Stimulated activated CD4-positive, alpha-beta T cell treated with anti-CD3 and anti-CD28 coated beads, Interleukin-4, amount 100 ng/mL, for 48 hours (primary cell): ENCODE data around the gene WSCD2.
A peak's percentile ranks its signal among the peaks of the same experiment; 100 is the strongest.

ENCODE experiments used
- DNase-seq, 2 donors: peaks; one replicate each; pipeline ENCODE4 v3.0.0-alpha.2; 2020; ENCODE audit warnings: low read depth in 2 of 2

WSCD2 gene

DNA sequence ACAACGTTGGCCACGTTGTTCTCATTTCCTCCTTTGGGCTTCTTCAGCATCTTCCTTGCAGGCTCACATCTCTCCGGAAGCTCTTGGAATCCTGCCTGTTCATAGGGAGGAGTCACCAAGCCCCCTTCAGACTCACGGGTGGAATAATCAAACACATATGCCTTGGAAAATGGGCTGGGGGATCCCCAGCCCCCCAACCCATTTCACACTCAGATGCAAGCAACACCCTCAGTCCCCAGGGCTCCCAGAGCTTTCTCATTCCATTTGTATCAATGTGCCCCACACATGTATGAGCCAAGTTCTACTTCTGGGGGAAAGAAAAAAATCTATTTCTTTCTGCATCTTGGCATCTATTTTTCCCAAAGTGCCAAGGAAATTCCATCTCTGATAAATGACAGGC lies 33.1 kb downstream of the WSCD2 start:
- DNase-seq = no peak

DNA sequence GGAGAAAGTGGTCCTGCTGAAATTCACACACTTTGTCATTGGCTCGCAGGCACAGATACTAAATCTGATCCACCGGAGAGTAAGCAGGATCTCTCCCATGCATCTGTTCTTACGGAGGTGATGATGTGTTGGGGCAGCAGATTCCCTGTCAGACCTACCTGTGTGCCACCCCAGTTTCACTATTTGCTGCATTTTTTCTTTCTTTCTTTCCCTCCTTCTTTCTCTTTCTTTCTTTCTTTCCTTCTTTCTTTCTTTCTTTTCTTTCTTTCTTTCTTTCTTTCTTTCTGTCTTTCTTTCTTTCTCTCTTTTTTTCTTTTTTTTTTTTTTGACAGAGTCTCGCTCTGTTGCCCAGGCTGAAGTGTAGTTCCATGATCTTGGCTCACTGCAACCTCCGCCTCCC lies 37.4 kb downstream of the WSCD2 start:
- no peak for DNase-seq

DNA sequence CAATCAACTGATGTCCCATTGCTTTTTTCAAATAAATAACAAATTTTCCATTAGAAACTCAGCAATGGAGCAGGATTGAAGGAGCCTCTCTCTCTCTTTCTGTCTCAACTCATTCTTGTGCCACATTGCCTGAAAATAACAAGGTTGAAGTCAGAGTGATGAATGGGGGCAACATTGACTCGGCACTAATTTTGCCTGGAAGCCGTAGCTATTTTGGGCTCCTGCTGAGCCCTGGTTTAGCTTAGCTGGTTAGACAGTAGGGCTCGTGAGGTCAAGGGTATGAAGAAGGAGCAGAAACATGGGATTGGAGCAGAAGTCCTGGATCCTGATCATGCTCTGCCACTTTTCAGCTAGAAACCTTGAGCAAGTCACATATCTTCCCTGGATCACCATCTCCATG lies 38.9 kb downstream of the WSCD2 start:
- DNase-seq = no peak

DNA sequence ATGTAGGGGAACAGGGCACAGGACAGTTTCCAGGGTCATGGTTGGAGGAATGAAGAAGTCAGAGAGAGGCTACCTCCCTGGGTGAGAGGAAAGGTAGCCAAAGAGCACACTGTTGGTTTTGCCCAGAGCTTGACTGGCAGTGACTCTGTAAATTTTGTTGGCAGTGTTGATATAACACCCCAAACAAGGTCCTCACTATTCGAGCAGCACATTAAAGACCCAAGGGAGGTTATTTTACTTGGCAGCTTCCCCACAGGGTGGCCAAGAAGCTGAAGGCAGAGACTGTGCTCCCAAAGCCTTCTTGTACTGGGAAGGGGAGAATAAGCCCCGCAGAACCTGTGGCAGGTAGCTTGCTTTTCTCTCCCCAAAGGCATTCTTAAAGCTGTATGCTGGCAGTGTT lies 40.6 kb downstream of the WSCD2 start:
- no peak for DNase-seq

DNA sequence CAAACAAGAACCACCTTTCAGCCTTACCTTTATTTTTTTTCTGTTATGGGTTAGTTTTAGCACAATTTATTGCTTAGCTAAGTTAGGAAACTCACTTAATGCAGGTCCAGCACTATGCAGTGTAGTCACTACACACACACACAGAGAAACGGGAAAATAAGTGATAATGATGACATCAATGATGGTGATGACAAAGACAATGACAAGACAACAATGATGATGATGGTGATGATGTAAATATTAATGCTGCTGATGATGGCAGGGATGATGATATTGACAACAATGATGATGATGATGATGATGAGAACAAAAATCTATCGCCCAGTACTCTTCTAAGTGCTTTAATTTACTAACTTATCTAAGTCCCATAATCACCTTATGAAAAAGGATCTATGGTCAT lies 41.1 kb downstream of the WSCD2 start:
- no peak for DNase-seq

DNA sequence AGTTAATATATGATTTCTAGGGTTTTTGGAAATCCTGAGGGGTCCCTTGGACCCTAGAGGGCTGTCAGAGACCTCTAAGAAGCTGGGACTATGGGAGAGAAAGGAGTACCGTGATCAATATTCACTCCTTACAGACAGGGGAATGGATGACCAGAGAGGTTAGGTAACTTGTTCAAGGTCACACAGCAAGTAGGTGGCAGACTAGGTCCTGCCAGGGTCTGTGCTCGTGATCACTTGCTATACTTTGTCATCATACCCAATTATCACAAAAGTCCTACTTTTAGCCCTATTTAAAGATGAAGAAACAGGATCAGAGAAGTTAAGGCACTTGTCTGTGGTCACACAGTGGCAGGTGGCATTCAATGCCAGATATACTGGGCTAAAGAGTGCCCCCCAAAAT lies 42.9 kb downstream of the WSCD2 start:
- no peak for DNase-seq

DNA sequence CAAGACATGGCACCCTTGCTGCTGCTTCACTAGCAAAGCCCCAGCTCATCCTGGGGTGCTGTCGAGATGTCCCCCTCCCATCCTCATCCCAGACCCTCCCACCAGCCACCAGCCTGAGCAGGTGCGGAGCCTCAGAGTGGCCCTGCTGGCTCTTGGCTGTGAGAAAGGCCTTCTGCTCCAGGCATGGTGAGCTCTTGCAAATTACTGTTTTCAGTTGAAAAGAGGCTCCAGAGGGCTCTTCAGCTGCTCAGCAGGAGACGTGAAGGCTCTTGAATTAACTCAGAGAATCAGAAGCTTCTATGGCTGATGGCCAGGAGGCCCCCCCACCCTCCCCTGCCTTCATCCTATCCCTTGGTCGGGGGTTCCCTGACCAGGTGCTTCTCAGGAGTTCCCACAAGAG lies 44.1 kb downstream of the WSCD2 start:
- no peak for DNase-seq

DNA sequence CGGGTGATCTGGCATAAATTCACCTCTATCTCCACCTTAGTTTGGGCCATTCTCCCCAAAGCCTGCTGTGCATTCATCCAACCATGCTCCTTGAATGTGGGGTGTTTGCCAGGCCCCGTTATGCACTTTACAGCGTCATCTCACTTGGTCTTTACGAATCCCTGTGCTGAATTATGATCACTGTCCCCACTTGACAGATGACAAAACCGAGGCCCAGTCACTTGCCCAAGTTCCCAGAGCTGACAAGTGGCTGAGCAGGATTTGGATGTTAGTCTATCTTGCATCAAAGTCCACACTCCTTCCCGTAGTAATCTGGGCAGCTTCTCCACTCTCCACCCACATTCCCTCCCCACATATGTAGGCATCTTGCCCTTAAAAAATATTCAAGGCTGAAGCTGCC lies 44.8 kb downstream of the WSCD2 start:
- no peak for DNase-seq

DNA sequence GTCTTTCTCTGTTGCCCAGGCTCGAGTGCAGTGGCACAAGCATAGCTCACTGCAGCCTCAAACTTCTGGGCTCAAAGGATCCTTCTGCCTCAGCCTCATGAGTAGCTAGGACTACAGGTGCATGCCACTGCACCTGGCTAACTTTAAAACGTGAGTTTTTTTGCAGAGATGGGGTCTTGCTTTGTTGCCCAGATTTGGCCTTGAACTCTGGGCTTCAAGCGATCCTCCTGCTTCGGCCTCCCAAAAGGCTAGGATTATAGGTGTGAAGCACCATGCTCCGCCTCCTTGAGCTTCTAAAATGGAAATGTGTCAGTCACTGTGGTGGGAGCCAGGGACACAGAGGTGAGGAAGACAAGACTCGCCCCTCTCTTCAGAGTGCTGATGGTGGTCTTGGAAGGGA lies 45.6 kb downstream of the WSCD2 start:
- DNase-seq = no peak

DNA sequence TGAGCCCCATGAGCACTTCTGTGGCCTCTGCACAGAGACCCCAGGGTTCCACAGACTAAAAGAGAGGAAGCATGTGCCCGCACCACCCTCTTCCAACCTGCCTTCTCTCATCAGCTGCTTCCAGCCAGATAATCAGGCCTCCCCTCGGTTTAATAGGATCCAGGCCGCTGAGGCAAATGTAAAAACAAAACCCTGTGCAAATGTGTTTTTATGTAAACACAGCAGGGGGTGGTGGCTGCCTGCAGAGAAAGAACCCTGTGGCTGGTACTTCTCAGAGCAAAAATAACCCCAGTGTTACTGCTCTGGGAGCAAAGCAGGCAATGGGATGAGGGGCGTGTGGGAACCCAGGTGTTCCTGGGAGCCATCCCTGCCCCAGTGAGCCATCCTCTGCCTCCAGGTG lies 46.2 kb downstream of the WSCD2 start:
- DNase-seq = no peak

DNA sequence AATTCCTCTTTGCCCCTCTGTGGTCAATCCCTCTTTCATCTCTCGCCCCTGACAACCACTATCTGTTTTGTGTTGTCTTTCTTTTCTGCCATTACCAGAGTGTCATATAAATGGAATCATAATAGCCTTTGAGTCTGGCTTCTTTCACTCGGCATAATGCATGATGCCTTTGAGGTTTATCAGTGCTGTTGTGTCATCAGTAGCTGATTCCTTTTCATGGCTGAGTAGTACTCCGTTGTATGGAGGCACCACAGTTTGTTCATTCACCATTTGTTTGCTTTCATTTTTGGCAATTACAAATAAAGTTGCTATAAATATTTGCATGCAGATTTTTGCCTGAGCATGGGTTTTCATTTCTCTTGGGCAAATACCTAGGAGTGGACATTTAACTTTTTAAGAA lies 47.2 kb downstream of the WSCD2 start:
- no peak for DNase-seq

DNA sequence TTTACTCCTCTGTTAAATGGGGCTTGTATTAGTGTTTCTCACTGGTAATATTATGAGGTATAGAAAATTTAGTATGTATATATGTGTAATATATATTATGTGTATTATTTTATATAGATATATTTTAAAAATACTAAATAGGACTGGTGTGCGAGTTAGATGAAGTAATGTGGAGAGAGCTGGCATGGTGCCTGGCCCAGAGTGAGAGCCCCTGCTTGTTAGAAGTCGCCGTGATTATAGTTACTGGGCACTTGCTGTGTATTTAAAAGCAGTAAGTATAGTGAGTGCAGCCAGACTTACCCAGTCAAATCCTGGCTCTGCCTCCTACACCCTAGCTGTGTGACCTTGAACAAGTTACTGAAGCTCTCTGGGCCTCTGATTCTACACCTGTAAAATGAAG lies 48.0 kb downstream of the WSCD2 start:
- DNase-seq = no peak

DNA sequence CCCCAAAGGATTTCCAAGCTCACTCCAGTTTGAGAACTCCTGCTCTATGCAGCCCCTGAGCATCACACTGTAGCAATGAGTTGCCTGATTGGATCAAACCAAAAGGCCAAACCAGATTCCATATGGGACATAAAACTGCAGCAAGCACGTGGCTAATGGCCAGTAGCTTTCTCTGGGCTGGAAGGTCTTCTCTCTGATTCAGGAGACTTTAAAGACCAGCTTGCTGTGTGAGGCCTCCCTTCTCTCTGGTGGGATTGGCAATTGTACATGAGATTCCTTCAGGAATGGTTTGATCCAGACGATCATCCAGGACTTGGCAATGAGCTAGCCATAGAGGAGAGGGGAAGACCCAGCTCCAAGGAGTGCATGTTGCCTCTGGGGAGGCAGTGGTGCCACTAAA lies 50.2 kb downstream of the WSCD2 start:
- no peak for DNase-seq

DNA sequence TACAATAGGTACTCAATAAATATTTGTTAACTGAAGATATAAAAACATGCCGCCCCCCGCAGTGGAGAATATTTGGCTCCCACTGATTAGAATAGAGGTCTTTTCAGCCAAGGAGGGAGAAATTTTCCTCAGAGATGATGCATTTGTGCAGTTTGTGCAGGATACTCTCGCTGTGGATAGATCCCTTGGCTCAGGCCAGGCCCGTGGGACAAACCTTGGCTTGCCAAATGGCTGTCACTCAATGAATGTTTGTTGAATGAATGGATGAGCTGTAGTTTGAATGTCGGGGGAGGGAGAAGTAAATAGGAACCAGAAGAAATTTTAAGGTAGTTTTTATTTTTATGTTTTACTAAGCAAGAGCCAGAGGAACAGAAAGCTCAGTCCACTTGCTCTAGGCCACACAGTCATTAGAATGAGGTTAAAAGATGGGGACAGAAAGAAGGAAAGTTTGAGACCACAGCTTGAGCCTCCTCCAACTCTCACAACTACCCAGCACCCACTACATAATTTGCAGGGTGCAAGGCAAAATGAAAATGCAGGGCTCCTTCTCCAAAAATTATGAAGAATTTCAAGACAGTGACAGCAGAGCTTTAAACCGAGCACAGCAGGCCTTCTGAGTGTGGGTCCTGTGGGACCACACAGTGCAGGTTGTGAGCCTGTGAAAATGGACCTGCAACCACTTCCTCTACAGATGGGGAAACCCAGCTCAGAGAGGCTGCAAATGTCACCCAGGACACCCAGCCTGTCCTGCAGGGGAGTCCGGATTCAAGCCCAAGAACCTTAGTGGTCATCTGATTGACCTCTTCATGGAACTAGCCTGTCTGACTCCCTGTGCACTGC lies 51.4 kb downstream of the WSCD2 start:
- no peak for DNase-seq

DNA sequence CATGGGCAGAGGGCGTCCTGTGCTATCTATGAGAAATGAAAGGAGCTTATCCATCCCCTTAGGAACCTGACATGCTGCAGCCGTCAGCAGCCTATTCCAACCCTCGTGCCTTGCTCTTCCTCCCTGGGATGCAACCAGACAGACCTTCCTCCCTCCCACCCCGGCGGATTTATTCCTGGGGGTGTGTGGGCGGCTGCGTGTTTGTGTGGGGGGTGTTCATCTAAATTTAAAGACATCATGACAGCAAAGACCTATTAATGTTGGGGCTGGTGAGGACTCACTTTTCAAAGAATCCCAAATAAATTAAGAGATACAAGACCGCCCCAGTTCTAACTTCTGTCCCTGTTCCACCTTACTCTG lies 52.0 kb downstream of the WSCD2 start:
- no peak for DNase-seq

DNA sequence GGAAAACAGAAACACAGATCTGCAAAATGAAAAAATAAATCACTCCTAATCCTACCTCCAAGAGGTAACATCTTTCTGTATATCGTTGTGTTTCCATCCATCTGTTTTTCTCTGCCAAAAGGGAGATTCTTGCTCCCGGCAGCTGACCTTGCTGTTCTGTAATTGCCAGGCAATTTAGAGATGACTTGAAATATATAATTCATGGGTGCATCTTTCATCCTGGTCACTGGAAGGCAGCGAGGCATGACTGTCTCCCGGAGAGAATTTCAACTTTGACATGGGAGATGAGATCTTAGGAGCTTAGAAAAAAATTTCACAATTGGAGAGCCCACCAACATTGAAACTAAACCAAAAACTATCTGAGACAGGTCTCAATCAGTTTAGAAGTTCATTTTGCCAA lies 53.0 kb downstream of the WSCD2 start:
- DNase-seq = no peak

DNA sequence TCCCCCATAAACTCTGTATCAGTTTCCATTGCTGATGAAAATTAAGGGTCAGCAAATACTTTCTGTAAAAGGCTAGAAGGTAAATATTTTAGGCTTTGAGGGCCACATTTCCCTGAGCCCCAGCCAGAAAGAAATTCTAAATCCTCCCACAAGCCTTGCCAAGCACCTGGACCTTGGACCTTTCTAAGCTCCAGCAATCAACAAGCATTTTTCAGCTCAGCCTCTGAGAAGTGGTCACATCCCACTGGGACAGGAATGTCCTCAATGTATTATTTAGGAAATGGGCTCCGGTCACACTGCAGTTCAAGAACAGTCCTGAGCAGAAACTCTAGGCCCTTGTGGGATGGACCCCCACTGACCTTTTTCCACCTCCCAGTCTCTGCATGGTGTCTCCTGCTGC lies 55.9 kb downstream of the WSCD2 start:
- DNase-seq = no peak

DNA sequence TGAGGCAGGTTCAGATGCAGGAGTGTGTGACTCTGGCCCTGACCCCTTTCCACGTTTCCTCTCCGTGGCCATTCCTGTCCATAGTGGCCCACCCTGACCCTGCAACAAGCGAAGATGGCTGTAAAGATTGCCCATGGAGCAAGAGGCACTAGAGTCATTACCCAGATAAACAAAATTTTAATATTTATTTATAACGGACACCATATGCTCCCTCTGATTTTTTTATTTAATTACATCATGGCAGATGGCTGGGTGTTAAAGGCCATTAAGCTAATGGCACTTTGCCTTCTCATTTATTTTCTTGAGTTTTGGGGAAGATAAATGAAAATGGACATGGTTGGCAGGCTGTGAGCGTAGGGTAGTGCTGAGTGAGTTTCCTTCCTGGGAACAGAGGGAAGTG lies 58.7 kb downstream of the WSCD2 start:
- no peak for DNase-seq

DNA sequence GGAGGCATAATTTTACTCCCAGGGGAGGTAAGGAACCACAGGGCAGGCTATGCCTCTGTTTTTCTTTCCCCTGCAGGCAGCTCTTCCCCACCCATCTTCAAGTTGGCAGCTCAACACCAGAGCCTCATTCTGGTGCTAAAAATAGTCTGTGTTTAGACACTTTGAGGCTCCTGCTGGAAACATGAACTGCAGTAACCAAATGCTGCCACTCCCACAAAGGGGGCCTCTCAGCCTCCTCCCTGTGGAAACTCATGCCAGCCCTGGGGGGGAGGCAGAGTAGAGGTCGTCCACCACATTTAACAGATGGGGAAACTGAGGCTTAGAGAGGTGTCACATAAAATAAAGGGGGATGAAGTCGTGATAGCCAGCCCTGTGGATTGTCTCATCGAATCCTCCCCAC lies 61.4 kb downstream of the WSCD2 start:
- no peak for DNase-seq

DNA sequence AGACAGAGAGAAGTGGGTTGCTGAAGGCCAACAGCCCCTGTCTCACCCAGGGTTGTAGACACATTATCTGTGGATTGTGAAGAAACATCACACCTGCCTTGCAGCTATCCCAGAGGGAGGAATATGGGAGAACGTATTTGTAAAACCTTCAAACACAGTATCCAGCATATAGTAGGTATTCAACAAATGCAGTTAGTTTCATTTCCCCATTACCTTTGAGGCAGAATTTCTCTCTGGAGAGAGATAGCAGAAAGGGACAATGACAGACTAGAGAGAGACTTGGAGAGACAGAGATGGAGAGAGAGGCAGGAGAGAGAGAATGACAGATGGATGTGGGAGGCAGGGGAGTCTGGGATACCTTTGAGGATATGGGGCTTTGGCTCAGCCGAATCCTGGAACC lies 62.0 kb downstream of the WSCD2 start:
- DNase-seq = no peak

DNA sequence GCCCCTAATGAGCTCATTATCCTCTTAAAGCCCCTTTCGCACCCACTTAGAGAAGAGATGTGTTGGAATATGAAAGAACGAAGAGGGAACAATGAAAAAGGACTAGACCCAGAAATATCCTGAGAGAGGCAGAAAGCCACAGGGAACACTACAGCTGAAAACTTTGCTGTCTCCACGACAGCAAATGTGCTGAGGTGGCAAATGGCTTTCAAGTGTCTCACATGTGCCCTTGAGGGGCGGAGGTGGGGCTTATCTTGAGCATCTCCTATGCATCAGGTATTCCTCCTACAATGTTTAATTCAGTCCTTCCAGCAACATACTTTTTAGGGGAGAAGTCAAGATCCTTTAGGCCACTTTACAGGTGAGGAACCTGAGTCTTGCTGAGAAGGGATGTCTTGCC lies 62.9 kb downstream of the WSCD2 start:
- no peak for DNase-seq

DNA sequence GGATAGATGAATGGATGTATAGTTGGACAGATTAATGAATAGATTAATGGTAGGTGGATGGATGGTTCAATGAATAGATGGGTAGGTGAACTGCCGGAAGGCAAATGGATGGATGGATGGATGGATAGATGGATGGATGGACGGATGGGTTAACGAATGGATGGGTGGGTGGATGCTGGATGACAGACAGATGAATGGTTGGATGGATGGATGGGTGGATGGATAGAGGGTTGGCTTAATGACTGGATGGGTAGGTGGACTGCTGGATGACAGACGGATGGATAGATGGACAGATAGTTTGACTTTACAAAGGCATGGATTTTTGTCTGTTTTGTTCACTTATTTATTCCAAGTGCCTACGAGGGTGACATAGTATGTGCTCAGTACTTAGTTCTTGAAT lies 64.4 kb downstream of the WSCD2 start:
- no peak for DNase-seq

DNA sequence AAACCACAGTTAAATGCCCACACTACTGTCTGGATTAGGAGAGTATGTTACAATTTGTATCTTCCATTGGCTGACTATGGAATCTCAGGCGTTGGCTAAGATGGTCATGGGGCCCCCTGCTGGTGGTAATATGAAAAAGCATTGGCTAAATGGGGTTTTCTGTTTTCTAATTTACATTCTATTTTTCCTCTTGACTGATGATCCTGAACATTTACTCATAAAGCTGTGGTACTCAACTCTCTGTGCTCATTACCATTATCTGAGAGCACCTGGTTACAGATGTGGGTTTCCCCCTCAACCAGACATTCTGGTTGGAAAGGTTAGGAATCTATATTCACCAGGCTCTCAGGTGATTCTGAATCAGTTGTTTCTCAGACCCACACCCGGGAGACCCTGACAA lies 64.8 kb downstream of the WSCD2 start:
- DNase-seq = peak in 1 of 2 donors; percentile 10

DNA sequence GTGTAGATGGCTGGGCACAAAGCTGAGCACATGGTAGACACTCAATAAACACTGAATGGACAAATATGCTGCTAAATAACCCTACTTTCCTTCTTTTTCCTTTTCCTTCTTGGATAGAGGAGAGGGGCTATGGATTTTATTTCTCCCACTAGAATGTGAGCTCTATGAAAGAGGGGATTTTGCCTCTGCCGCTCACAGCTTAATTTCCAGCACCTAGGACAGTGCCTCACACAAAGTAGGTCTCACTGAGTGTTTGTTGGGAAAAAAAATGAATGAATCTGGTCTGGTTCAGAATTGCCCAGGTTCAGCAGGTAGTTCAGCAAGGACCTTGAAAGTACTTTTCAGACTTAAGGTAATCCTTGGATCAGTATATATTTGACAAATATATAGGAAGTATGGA lies 65.5 kb downstream of the WSCD2 start:
- no peak for DNase-seq
